Natural killer cell treated with Interleukin-12 subunit alpha and Interleukin-12 subunit beta and Interleukin-15 and Interleukin-18, amount 100 ng/mL, for 72 hours (primary cell): ENCODE data around the gene XYLB. TPM values are rescaled to one million over a fixed set of nuclear protein-coding genes. Genes with fewer than 3 reads are reported as not detected.
A peak's percentile ranks its signal among the peaks of the same experiment; 100 is the strongest.
"Not testable (repeated sequence)": the region's sequence is repeated elsewhere in the genome, so short reads cannot be mapped to it uniquely, and the experiment has no call there.

ENCODE experiments used
- ATAC-seq, 2 donors: fragments of 150-1000 bp; cut with Tn5 transposase in 1 of 2; sonication (Bioruptor Pico), chemical (Tn5 transposase) in 1 of 2; 2 replicates each; pipeline ENCODE4 v1.10.0; 2021
- DNase-seq: peaks from one replicate; pipeline ENCODE4 v3.0.0; 2022; ENCODE audit warnings: low spot score
- H3K27ac Mint-ChIP-seq, 2 donors: 1 replicate in 1 of 2; 2 replicates in 1 of 2; pipeline ENCODE4 v1.8.0; 2022; ENCODE audit warnings: mixed read lengths in 2 of 2, mild to moderate bottlenecking in 1 of 2, moderate library complexity in 1 of 2
- H3K27me3 Mint-ChIP-seq, 2 donors: 1 replicate in 1 of 2; 2 replicates in 1 of 2; pipeline ENCODE4 v1.8.0; 2022; ENCODE audit warnings: mixed read lengths in 2 of 2
- H3K36me3 Mint-ChIP-seq: one replicate; pipeline ENCODE4 v1.8.0; 2022; ENCODE audit warnings: mixed read lengths
- H3K4me1 Mint-ChIP-seq, 2 donors: 1 replicate in 1 of 2; 2 replicates in 1 of 2; pipeline ENCODE4 v1.8.0; 2022; ENCODE audit warnings: low read depth in 2 of 2, mixed read lengths in 2 of 2, mild to moderate bottlenecking in 1 of 2
- H3K4me3 Mint-ChIP-seq: one replicate; pipeline ENCODE4 v1.8.0; 2022; ENCODE audit warnings: mixed read lengths
- H3K9me3 Mint-ChIP-seq: 2 replicates; pipeline ENCODE4 v1.8.0; 2022; ENCODE audit warnings: mixed read lengths
- total RNA-seq, 2 donors: library from RNA; stranded (reverse); gene quantifications; one replicate each; pipeline ENCODE4 v1.2.3, GENCODE V29; 2022

Gene XYLB
- total RNA-seq, 2 donors from 2014 or later, result 3.8 to 11.4 TPM

GRCh38 chr3:38411591-38411990, 65.0 kb downstream of the XYLB start:
- no peak for DNase-seq
- Mint-ChIP-seq H3K36me3 (no peaks in the 10 kb centered on the region), H3K4me3 (no peak overlapping the region), H3K27ac (no peak overlapping the region), H3K27me3 (peaks cover 0 to 2% of the 10 kb centered on the region in 2 donors), H3K4me1 (no peaks in the 10 kb centered on the region), H3K9me3 (peaks cover 2% of the 10 kb centered on the region)
- no peak for ATAC-seq

- H3K27ac Mint-ChIP-seq, DNase-seq, H3K9me3 Mint-ChIP-seq, H3K36me3 Mint-ChIP-seq, ATAC-seq, H3K4me1 Mint-ChIP-seq, H3K27me3 Mint-ChIP-seq, H3K4me3 Mint-ChIP-seq: not testable (repeated sequence)
Observed at GRCh38 chr3:38420758-38421157, 74.2 kb downstream of the XYLB start.

GRCh38 chr3:38421679-38422336, 75.2 kb downstream of the XYLB start:
- Mint-ChIP-seq H3K27ac (no peak overlapping the region), H3K4me1 (no peaks in the 10 kb centered on the region), H3K36me3 (no peaks in the 10 kb centered on the region), H3K27me3 (peaks cover 0 to 6% of the 10 kb centered on the region in 2 donors), H3K9me3 (no peaks in the 10 kb centered on the region), H3K4me3 (no peak overlapping the region)
- no peak for DNase-seq
- no peak for ATAC-seq

- DNase-seq, H3K4me1 Mint-ChIP-seq, ATAC-seq, H3K36me3 Mint-ChIP-seq, H3K4me3 Mint-ChIP-seq, H3K27ac Mint-ChIP-seq, H3K9me3 Mint-ChIP-seq: not testable (repeated sequence)
- peaks cover 0 to 10% of the 10 kb centered on the region in 2 donors for H3K27me3 Mint-ChIP-seq
Observed at GRCh38 chr3:38426798-38427426, 80.3 kb downstream of the XYLB start.

GRCh38 chr3:38432871-38433658, 86.5 kb downstream of the XYLB start:
- ATAC-seq, H3K27ac Mint-ChIP-seq, H3K27me3 Mint-ChIP-seq, DNase-seq, H3K4me3 Mint-ChIP-seq, H3K4me1 Mint-ChIP-seq: not testable (repeated sequence)
- Mint-ChIP-seq H3K36me3 (peaks cover 41% of the 10 kb centered on the region), H3K9me3 (peaks cover 13% of the 10 kb centered on the region)

GRCh38 chr3:38433661-38434060, 87.1 kb downstream of the XYLB start:
- H3K27me3 Mint-ChIP-seq, H3K27ac Mint-ChIP-seq, DNase-seq, H3K4me1 Mint-ChIP-seq, H3K4me3 Mint-ChIP-seq, ATAC-seq: not testable (repeated sequence)
- H3K9me3 Mint-ChIP-seq, result peaks cover 13% of the 10 kb centered on the region
- peaks cover 41% of the 10 kb centered on the region for H3K36me3 Mint-ChIP-seq

- not testable (repeated sequence) for H3K4me1 Mint-ChIP-seq, H3K27ac Mint-ChIP-seq, H3K4me3 Mint-ChIP-seq, DNase-seq, H3K27me3 Mint-ChIP-seq, ATAC-seq, H3K9me3 Mint-ChIP-seq
- H3K36me3 Mint-ChIP-seq, result peaks cover 23% of the 10 kb centered on the region
Observed at GRCh38 chr3:38438436-38439069, 92.0 kb downstream of the XYLB start.

GRCh38 chr3:38443205-38443604, 96.6 kb downstream of the XYLB start:
- H3K27ac Mint-ChIP-seq, H3K4me3 Mint-ChIP-seq, H3K36me3 Mint-ChIP-seq, H3K9me3 Mint-ChIP-seq, H3K27me3 Mint-ChIP-seq, DNase-seq, ATAC-seq, H3K4me1 Mint-ChIP-seq: not testable (repeated sequence)

- Mint-ChIP-seq H3K9me3 (no peaks in the 10 kb centered on the region), H3K4me3 (no peak overlapping the region), H3K4me1 (no peaks in the 10 kb centered on the region), H3K27ac (no peak overlapping the region), H3K27me3 (peaks cover 0 to 8% of the 10 kb centered on the region in 2 donors), H3K36me3 (no peaks in the 10 kb centered on the region)
- no peak for ATAC-seq
- DNase-seq, result no peak
Observed at GRCh38 chr3:38446085-38446686, 99.6 kb downstream of the XYLB start.

GRCh38 chr3:38446812-38447211, 100.2 kb downstream of the XYLB start:
- Mint-ChIP-seq H3K9me3 (no peaks in the 10 kb centered on the region), H3K4me3 (no peak overlapping the region), H3K4me1 (no peaks in the 10 kb centered on the region), H3K36me3 (no peaks in the 10 kb centered on the region), H3K27ac (no peak overlapping the region), H3K27me3 (peaks cover 0 to 8% of the 10 kb centered on the region in 2 donors)
- DNase-seq (no peak), ATAC-seq (no peak)

- H3K4me1 Mint-ChIP-seq, result peaks cover 10 to 12% of the 10 kb centered on the region in 2 donors
- ATAC-seq (no peak), DNase-seq (no peak)
- H3K27ac Mint-ChIP-seq, result no peak overlapping the region
- no peaks in the 10 kb centered on the region for H3K36me3 Mint-ChIP-seq
- H3K4me3 Mint-ChIP-seq, result no peak overlapping the region
- H3K27me3 Mint-ChIP-seq, result peaks cover 0 to 10% of the 10 kb centered on the region in 2 donors
- no peaks in the 10 kb centered on the region for H3K9me3 Mint-ChIP-seq
Observed at GRCh38 chr3:38450853-38451252, 104.3 kb downstream of the XYLB start.

GRCh38 chr3:38453075-38453912, 106.7 kb downstream of the XYLB start, which contains the start of gene ACVR2B:
Gene ACVR2B, plus strand, starts transcription at chr3:38453890. Its CDS starts 433 bp downstream, at chr3:38454323.
- peak within 1 kb of the TSS; percentile 40 to 58 for H3K27ac Mint-ChIP-seq
- ATAC-seq, result peak; percentile 81 to 88
- no peaks in the 10 kb centered on the region for H3K9me3 Mint-ChIP-seq
- no peaks in the 10 kb centered on the region for H3K36me3 Mint-ChIP-seq
- peak within 1 kb of the TSS; percentile 88 for H3K4me3 Mint-ChIP-seq
- H3K27me3 Mint-ChIP-seq, result peaks cover 0 to 7% of the 10 kb centered on the region in 2 donors
- H3K4me1 Mint-ChIP-seq, result peaks cover 10 to 17% of the 10 kb centered on the region in 2 donors
- peak; percentile 81 for DNase-seq

GRCh38 chr3:38453913-38454177, 107.3 kb downstream of the XYLB start:
- Mint-ChIP-seq H3K27me3 (peaks cover 0 to 7% of the 10 kb centered on the region in 2 donors), H3K27ac (no peak overlapping the region), H3K4me1 (peaks cover 10 to 17% of the 10 kb centered on the region in 2 donors), H3K36me3 (no peaks in the 10 kb centered on the region), H3K4me3 (peak overlapping the region; percentile 88), H3K9me3 (no peaks in the 10 kb centered on the region)
- ATAC-seq (no peak), DNase-seq (no peak)
